ENCODE data around the gene ZZZ3.
"Not testable (repeated sequence)": the region's sequence is repeated elsewhere in the genome, so short reads cannot be mapped to it uniquely, and the experiment has no call there.

The ZZZ3 gene

GRCh38 chr1:77670330-77670729 lies 12.1 kb downstream of the ZZZ3 start:
- no peak for DNase-seq (ENCODE audit: low spot score)

- no peak for DNase-seq (ENCODE audit: low spot score)
Measured at GRCh38 chr1:77668924-77669449, 13.5 kb downstream of the ZZZ3 start.

GRCh38 chr1:77664939-77665516 lies 17.4 kb downstream of the ZZZ3 start:
- no peak for DNase-seq (ENCODE audit: low spot score)

GRCh38 chr1:77661696-77662095 lies 20.8 kb downstream of the ZZZ3 start:
- no peak for DNase-seq (ENCODE audit: low spot score)

- no peak for DNase-seq (ENCODE audit: low spot score)
Measured at GRCh38 chr1:77659879-77660593, 22.4 kb downstream of the ZZZ3 start.

- no peak for DNase-seq (ENCODE audit: low spot score)
Measured at GRCh38 chr1:77658271-77658670, 24.2 kb downstream of the ZZZ3 start.

GRCh38 chr1:77655431-77655974 lies 27.0 kb downstream of the ZZZ3 start:
- DNase-seq (ENCODE audit: low spot score) = no peak

- DNase-seq (ENCODE audit: low spot score) = no peak
Measured at GRCh38 chr1:77652970-77653516, 29.4 kb downstream of the ZZZ3 start.

- no peak for DNase-seq (ENCODE audit: low spot score)
Measured at GRCh38 chr1:77652268-77652667, 30.2 kb downstream of the ZZZ3 start.

- no peak for DNase-seq (ENCODE audit: low spot score)
Measured at GRCh38 chr1:77649127-77649526, 33.3 kb downstream of the ZZZ3 start.

GRCh38 chr1:77646224-77646623 lies 36.2 kb downstream of the ZZZ3 start:
- DNase-seq (ENCODE audit: low spot score) = not testable (repeated sequence)

GRCh38 chr1:77643456-77643855 lies 39.0 kb downstream of the ZZZ3 start:
- DNase-seq (ENCODE audit: low spot score) = no peak

GRCh38 chr1:77642941-77643340 lies 39.5 kb downstream of the ZZZ3 start:
- no peak for DNase-seq (ENCODE audit: low spot score)

- no peak for DNase-seq (ENCODE audit: low spot score)
Measured at GRCh38 chr1:77642196-77642595, 40.3 kb downstream of the ZZZ3 start.

GRCh38 chr1:77639557-77640069 lies 42.8 kb downstream of the ZZZ3 start:
- no peak for DNase-seq (ENCODE audit: low spot score)

GRCh38 chr1:77639056-77639455 lies 43.4 kb downstream of the ZZZ3 start:
- DNase-seq (ENCODE audit: low spot score) = no peak

- no peak for DNase-seq (ENCODE audit: low spot score)
Measured at GRCh38 chr1:77636864-77637263, 45.6 kb downstream of the ZZZ3 start.
